DMS 273 (cell line): ENCODE data around the gene ENAM.
"Not testable (repeated sequence)": the region's sequence is repeated elsewhere in the genome, so short reads cannot be mapped to it uniquely, and the experiment has no call there.

ENCODE experiments used
- DNase-seq: peaks from one replicate; lab custom pipeline; 2025; ENCODE audit not compliant: unreplicated experiment; lab: John Stamatoyannopoulos, UW

Gene ENAM

DNA sequence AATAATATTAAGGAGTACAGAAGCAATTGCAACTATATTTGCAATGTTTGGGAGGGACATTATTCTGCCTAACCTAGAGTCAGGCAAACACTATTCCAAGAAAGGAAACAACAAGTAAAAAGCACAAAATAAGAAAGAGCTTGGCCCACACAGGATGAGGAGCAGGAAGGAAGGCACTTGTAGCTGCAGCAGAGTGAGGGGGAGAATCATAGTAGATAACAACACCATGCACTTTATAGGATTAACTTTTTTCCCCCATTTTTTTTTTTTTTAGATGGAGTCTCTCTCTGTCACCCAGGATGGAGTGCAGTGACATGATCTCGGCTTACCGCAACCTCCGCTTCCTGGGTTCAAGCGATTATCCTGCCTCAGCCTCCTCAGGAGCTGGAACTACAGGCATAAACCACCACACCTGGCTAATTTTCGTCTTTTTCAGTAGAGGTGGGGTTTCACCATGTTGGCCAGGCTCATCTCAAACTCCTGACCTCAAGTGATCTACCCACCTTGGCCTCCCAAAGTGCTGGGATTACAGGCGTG lies 48.1 kb downstream of the ENAM start:
- no peak for DNase-seq

DNA sequence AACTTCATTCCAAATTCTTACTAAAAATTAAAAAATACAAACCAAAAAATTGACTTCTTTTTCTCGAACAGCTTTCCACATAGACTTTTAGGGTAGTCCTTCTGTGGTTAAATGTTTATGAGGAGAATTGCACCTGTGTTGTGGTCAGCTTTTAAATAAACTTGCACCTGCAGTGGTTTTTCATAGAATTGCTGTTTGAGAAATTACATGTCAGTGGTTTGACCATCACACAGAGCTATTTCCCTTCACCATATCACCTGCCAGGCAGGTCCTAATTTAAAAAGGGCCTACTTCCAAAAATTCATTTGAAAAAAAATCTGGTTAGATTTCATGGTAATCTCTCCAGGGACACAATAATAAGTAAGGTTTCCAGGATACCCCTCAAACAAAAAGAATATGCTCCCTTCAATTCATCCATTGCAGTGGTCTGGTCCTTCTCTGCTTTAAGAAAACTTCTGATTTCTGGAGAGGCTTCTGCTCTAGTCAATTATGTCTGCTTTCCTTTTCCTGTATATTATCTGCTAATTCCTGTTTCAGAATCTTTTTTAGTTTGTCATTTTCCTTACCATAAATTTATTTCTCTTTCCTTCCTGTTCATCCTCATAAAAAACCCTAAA lies 49.9 kb downstream of the ENAM start:
- no peak for DNase-seq

GRCh38 chr4:70680934-70681333 lies 52.4 kb downstream of the ENAM start:
- DNase-seq = no peak

GRCh38 chr4:70681704-70682103 lies 53.2 kb downstream of the ENAM start:
- DNase-seq = no peak

- DNase-seq = not testable (repeated sequence)
These were observed 53.6 kb downstream of the ENAM start for GRCh38 chr4:70682142-70682541.

- DNase-seq = no peak
These were observed 58.8 kb downstream of the ENAM start for GRCh38 chr4:70687392-70687791.

DNA sequence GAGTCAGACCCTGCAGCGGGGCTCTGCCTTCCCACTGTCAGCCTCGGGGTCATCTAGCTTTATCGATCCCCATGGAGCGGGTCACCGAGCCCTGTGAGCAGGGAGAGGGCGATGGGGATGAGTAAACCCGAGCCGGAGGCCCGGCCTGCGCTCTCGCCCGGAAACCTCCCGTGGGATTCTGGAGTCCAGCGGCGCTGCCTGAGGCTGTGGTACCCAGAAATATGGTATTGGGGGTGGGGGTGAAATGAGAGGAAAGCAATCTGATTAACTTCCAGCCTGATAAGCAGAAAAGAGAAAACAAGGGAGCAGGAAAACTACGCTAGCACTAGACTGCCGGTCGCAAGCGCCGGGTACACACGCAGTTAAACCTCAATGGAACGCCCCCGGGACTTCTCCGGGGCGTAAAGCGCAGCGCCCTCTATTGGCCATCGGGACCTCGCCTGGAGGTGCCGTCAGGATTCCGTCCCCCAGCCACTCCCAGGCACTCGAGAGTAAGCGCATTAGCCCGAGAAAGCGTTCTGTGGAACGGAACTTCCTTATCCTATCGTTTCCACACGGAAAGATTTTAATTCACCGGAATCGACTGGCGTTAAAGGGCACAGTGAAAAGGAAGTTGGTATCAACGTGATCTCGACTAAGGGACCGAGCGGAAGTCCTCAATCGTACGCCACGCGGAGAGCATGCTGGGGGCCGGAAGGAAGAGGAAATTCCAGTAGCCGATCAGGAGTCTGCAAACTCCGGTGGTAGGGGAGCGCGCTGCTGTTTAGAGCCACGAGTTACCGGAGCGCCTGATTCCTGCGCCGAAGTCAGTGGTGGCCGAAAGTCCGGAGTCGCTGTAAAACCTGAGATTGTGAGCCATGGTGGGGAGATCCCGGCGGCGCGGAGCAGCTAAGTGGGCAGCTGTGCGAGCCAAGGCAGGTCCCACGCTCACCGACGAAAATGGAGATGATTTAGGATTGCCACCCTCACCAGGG lies 59.6 kb downstream of the ENAM start, which contains the start of gene UTP3:
TSS of gene UTP3 (plus strand) at position 712 of the 974 bp plus-strand sequence. CDS start at position 858, 146 bp downstream.
- peak; percentile 98 for DNase-seq

DNA sequence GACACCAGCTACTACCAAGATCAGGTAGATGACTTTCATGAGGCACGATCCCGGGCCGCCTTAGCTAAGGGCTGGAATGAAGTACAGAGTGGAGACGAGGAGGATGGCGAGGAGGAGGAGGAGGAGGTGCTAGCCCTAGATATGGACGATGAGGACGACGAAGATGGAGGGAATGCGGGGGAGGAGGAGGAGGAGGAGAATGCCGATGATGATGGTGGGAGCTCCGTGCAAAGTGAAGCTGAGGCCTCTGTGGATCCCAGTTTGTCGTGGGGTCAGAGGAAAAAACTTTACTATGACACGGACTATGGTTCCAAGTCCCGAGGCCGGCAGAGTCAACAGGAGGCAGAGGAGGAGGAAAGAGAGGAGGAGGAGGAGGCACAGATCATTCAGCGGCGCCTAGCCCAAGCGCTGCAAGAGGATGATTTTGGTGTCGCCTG lies 60.3 kb downstream of the ENAM start:
- DNase-seq = peak; percentile 36

DNA sequence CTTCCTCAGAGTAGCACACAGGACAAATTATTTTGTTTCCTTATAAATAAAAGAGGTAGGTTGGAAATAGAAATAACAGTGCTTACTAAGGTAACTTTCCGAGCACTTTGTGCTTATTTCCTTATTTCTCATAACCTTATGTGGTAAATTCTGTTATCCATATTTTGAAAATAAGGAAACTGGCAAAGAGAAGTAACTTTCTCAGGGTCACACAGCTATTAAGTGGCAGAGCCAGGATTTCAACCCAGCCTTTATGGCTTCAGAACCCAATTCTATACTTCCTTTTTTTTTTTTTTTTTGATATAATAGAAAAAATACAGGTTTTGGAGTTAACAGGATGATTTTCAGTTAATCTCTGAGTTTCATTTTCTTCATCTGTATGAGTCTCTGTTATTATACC lies 63.1 kb downstream of the ENAM start:
- DNase-seq = no peak

DNA sequence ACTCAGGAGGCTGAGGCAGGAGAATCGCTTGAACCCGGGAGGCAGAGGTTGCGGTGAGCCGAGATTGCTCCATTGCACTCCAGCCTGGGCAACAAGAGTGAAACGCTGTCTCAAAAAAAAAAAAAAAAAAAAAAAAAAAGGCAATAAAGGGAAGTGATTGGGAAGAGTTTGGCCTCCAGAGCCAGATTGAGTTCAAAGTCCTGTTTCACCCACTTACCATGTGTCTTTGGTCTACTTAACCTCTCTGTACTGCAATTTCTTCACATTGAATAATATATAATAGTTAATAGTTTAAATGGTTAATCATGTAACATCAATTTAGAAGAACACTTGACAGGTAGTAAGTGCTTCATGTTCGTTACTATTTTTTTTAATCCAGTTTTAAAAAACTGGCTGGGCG lies 66.1 kb downstream of the ENAM start:
- not testable (repeated sequence) for DNase-seq
